ENCODE results near the gene PCNX2.

PCNX2 gene

GRCh38 chr1:233114159-233114558 lies 181.4 kb downstream of the PCNX2 start:
- ATAC-seq, result no peak
- TF ChIP-seq TSHZ2 (CRISPR knock-in tag; IDR thresholded peaks at IDR 0.05), result no peak

- TF ChIP-seq PATZ1 (CRISPR knock-in tag; IDR thresholded peaks at IDR 0.05; ENCODE audit: borderline replicate concordance) (peak; percentile 69; the same call in 1 of the 2 replicates), POU6F1 (CRISPR knock-in tag; IDR thresholded peaks at IDR 0.05; ENCODE audit: borderline replicate concordance, low read depth) (peak; percentile 83; the same call in 1 of the 2 replicates), ZFP3 (CRISPR knock-in tag; IDR thresholded peaks at IDR 0.05) (no peak), RARB (CRISPR knock-in tag; IDR thresholded peaks at IDR 0.05) (0 out of 2 replicates have a peak, but pooled peaks have one; percentile 58), BACH2 (CRISPR knock-in tag; IDR thresholded peaks at IDR 0.05; ENCODE audit: borderline replicate concordance) (no peak), TOX (CRISPR knock-in tag; IDR thresholded peaks at IDR 0.05; ENCODE audit: borderline replicate concordance) (peak; percentile 91), GLIS3 (CRISPR knock-in tag; IDR thresholded peaks at IDR 0.05) (no peak), ZNF8 (CRISPR knock-in tag; IDR thresholded peaks at IDR 0.05) (no peak)
- peak; percentile 94 for ATAC-seq
Observed at GRCh38 chr1:233113009-233113879, 182.3 kb downstream of the PCNX2 start.

GRCh38 chr1:233112186-233113008 lies 183.1 kb downstream of the PCNX2 start:
- TF ChIP-seq CREB5 (CRISPR knock-in tag; IDR thresholded peaks at IDR 0.05; ENCODE audit: low read depth) (no peak), CSDC2 (CRISPR knock-in tag; IDR thresholded peaks at IDR 0.05) (no peak), OSR1 (CRISPR knock-in tag; IDR thresholded peaks at IDR 0.05) (no peak), ISL1 (CRISPR knock-in tag; IDR thresholded peaks at IDR 0.05) (no peak)
- ATAC-seq, result no peak

- ATAC-seq, result no peak
- TF ChIP-seq TCF4 (CRISPR knock-in tag; IDR thresholded peaks at IDR 0.05; ENCODE audit: borderline replicate concordance) (no peak), ZC3H10 (CRISPR knock-in tag; IDR thresholded peaks at IDR 0.05) (no peak), ZNF565 (CRISPR knock-in tag; conservative IDR thresholded peaks at IDR 0.05; ENCODE audit: low read depth) (no peak), BACH2 (CRISPR knock-in tag; IDR thresholded peaks at IDR 0.05; ENCODE audit: borderline replicate concordance) (no peak), ESRRG (CRISPR knock-in tag; IDR thresholded peaks at IDR 0.05) (no peak), GLIS3 (CRISPR knock-in tag; IDR thresholded peaks at IDR 0.05) (no peak), PPARA (CRISPR knock-in tag; IDR thresholded peaks at IDR 0.05; ENCODE audit: borderline replicate concordance) (no peak), CSDC2 (CRISPR knock-in tag; IDR thresholded peaks at IDR 0.05) (no peak)
Observed at GRCh38 chr1:233111731-233112130, 183.8 kb downstream of the PCNX2 start.
